ENCODE measurements around the gene DRGX.

Gene DRGX

GRCh38 chr10:49395741-49396665 lies at the start of gene DRGX:
Gene DRGX (minus strand): TSS chr10:49396089. CDS start chr10:49395440, 649 bp downstream.
- peak in 1 of 3 donors; percentile 27 for DNase-seq

GRCh38 chr10:49444349-49444748 lies 48.5 kb upstream of the DRGX start:
- DNase-seq: no peak

DNA sequence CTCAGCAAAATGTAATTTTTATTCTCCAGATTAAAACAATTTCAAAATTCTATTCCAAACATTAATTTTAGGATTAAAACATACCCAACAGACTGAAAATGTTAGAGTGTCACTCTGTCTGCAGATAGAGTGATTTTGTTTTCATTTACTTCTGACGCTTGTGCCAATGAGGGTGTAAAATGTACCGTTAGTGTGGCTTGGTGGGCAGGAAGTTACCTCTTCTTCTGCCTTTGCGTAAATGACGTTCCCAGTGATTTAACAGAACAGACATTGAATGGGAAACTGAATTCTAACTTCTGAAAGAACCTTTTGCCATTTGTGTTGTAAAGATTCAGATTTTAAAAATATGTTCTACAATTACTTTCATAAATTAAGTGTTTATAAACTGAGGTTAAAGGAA lies 47.0 kb upstream of the DRGX start:
- no peak for DNase-seq

- no peak for DNase-seq
Measured at GRCh38 chr10:49441488-49442476, 45.9 kb upstream of the DRGX start.

GRCh38 chr10:49435225-49435624 lies 39.3 kb upstream of the DRGX start:
- DNase-seq: no peak

DNA sequence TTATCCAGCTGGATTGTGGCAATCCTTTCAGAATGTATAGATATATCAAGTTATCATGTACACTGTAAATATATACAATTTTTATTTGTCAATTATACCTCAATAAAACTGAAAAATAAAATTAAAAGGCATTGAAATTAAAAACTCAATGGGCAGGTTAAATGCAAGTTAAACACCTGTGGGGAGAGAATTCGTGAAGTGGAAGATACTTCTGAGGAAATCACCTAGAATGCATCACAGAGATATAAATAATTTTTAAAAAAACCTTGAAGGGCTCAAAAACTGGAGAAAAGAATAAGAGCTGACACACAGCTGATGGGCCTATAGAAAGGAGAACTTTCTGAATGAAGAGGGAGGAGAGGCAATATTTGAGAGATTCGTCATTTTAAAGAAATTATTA lies 37.2 kb upstream of the DRGX start:
- DNase-seq: no peak

DNA sequence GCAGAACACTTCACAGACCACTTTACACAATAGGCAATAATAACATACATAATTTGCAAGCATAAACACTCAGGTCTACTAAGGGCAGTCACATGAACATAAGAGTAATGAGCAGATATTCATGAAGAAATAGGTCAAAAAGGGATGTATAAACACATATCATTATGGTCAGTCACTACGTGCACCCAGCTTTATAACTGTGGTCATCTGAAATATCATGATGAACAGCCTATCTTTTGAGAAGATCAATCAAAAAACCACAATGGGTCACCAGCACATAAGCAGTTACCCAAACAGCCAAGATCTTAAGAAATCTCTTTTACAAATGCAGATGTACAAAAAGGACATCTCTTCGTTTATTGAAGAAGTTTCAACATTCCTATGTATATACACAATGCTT lies 35.5 kb upstream of the DRGX start:
- no peak for DNase-seq

GRCh38 chr10:49429458-49429857 lies 33.6 kb upstream of the DRGX start:
- no peak for DNase-seq

- no peak for DNase-seq
Measured at GRCh38 chr10:49426490-49427360, 30.8 kb upstream of the DRGX start.

DNA sequence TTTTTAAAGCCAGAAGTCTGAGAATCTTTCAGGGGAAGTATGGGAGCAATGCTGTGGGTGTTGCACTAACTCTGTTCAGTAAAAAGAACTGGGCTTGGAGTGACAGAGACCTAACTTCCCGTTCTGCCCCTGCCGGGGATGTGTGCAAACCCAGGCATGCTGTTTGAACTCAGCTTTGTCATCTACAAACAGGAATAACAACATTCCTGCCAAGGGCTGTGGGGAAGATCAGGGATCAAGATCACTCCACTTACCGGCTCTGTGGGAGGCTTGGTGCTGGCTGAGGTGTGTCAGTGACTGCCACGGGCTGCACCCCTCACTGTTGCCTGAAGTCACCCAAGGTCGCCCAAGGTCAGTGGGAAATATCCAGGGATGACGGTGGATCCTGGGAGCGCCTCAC lies 23.1 kb upstream of the DRGX start:
- peak in 2 of 3 donors; percentile 49 to 50 for DNase-seq

GRCh38 chr10:49418328-49418727 lies 22.4 kb upstream of the DRGX start:
- DNase-seq: no peak

DNA sequence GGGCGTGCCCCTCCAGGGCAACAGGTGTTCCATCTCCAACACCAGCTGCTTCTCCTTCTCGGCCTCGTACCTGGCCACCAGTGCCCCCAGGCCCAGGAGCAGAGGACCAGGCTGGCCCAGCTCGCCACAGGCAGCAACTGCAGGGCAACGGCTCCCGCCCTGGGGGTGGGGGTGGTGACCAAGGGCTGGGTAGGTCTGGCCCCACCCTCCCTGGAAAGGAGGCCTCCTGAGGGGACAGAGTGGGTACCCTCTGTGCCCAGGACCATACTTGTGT lies 22.1 kb upstream of the DRGX start:
- DNase-seq: no peak

DNA sequence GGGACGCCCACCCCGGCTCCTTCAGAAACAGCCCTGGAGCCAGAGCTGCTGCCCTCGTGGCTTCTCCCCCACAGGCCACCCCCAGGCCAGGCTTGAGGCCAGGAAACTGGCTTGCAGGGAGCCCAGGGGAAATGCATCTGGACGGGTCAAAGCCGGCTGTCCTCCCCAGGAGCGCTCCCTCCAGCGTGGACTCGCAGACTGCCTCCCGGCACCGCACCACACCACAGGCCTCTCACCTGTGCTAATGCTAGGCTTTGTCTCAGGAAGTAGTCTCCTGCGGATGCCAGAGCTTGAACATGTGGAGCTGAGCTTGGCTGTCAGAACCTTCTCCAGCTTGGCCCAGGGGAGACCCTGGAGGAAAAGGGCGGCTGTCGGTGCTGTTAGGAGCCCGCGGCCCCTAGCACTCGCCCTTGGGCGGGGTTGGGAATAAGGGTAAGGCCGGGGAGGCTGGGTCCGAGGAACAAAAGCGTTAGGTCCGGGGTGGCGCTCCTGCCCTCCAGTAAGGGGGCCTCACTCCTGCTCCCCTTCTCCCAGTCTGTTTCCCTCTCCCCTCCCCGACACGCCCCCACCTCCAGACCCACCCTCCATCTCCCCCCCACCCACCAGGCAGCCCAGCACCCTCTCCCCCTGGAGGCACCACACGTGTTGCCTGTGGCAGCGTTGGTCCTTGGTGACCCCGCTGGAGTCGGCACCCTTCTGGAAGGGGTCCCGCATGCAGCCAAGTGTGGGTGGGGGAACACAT lies 21.6 kb upstream of the DRGX start:
- no peak for DNase-seq

- DNase-seq: no peak
Measured at GRCh38 chr10:49415846-49416245, 20.0 kb upstream of the DRGX start.

DNA sequence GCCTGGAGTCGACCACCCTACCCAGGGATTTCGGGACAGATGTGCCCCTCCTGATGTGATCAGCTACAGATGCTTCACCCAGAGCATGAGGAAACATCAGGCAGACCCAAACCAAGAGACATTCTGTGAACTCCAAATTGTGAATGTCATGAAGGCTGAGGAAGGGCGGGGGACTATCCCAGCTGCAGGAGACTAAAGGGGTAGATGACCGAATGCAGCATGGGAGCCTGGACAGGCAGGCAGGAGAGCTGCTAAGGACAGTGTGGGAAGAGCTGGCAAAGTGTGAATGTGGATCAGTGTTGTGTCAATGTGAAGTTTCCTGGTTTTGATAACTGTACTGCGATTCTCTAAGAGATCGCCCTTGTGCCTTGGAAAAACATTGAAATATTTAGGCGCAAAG lies 19.2 kb upstream of the DRGX start:
- no peak for DNase-seq

DNA sequence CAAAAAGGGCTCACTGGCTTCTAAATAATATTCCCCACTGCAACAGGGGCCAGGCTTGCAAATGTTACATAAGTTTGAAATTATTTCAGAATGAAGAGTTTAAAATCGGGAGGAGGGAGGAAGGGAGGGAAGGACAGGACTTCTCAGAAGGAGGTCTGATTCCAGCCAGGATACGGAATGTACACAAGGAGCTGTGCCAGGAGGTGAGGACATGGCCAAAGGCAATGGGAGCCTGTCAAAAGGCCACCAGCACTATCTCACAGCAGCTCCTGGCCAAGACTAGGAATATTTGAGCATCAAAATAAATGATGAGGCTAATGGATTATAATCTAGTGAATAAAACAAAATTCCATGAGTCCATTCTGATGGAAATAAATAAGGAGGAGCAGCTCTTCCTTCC lies 18.6 kb upstream of the DRGX start:
- DNase-seq: no peak

GRCh38 chr10:49412571-49412970 lies 16.7 kb upstream of the DRGX start:
- no peak for DNase-seq

DNA sequence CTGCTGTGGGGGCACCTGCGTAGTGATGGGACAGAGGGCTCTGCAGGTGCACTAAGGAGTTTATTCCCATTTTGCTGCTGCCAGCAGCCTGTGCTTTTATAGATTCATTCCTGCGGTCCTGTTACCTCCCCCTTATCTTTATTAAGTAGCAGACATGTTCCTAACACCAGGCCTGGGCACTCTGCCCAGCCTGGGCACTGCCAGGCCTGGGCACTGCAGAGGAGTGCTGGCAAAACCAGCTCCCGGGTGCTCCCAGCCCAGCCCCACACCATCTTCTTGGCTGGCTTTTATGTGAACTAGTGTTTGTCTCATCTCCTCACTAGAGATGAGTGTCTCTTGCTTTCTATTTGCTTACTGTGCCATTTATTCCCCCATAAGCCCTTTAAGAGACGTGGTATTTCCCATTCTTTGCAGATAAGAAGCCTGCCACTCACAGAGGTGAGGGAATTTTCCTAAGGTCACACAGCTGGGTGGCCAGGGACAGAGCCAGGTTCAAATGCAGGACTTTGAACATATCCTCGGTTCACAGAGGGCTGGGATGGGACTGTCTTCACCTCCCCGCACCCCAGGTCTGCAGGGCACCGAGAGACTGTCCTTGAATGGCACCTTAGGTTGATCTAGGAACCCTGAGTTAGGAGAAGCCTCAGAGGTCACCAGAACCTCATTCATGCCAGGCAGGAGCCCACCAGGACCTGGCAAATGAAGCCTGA lies 14.6 kb upstream of the DRGX start:
- DNase-seq: no peak

DNA sequence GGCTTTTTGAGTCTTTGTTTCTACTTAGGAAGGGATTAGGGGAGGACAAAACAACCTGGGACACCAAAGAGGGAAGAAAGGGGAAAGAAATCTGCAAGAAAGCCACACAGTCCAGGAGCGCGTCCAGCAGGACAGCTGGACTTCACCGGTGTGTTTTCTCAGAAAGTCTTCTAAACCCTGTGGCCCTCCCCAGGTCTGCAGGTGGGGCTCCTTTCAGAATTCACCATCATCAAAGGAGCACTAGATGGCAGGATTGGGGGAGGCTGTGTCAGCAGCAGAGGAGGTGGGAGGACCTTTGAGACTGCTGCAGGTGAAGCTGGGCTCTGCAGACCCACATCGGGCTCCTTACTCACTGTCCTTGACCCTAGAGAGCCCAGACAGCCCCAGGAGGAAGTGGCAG lies 13.9 kb upstream of the DRGX start:
- no peak for DNase-seq

DNA sequence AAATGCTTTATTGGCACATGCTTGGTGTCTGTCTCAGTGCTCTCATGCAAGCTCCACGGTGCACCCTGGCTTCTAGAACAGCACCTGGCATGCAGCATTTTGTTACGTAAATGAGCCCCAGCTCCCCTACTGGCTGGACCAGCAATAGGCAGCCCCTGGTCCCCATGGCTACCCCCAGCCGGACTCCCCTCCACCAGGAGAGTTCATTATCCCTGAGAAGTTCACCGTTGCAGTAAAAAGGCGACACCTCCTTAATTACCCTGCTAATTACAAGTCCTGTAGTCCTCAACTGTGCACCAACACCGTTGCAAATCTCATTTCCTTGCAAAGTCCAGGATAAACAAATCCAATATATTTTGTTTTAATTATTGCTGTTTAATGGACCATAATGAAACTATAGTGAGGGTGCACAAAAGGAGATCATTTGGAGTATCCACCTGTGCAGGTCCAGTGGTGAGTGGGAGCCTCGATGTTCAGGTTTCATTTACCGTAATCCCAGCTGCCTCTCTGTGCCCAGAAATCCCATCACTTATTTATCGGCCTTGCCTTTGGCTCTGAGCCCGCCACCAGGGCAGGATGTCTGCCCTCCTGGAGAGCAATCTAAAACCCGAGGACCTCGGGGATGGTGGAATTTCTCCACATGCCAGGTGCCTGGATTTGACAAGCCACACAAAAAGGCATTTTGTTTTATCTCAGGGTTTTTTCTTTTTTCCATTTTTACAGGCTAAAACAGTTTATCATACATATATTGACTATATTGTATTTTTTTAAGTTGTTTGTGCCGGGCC lies 12.8 kb upstream of the DRGX start:
- DNase-seq: no peak

All from suppressor macrophage treated with lipopolysaccharide for 1 hour (primary cell).